ENCODE measurements around the gene APBA3.

The APBA3 gene

GRCh38 chr19:3725640-3726310 is 35.7 kb downstream of the APBA3 start:
- Histone ChIP-seq H3K27ac (no peak overlapping the region), H3K4me3 (no peak overlapping the region)

- Histone ChIP-seq H3K4me3 (no peak overlapping the region), H3K27ac (no peak overlapping the region)
These were observed 36.4 kb downstream of the APBA3 start for GRCh38 chr19:3725121-3725520.

GRCh38 chr19:3723883-3724282 is 37.6 kb downstream of the APBA3 start:
- H3K4me3 ChIP-seq: no peak overlapping the region
- H3K27ac ChIP-seq: no peak overlapping the region

GRCh38 chr19:3723110-3723488 is 38.4 kb downstream of the APBA3 start:
- Histone ChIP-seq H3K4me3 (no peak overlapping the region), H3K27ac (no peak overlapping the region)

GRCh38 chr19:3722443-3723109 is 38.9 kb downstream of the APBA3 start:
- H3K27ac ChIP-seq: no peak overlapping the region
- peak overlapping the region in 1 of 7 experiments; percentile 2 for H3K4me3 ChIP-seq

GRCh38 chr19:3721887-3722442 is 39.5 kb downstream of the APBA3 start:
- H3K4me3 ChIP-seq: peak overlapping the region in 5 of 7 experiments; percentile 0 to 26 (median 6)
- H3K27ac ChIP-seq: no peak overlapping the region

- H3K27ac ChIP-seq: no peak overlapping the region
- H3K4me3 ChIP-seq: peak overlapping the region in 5 of 7 experiments; percentile 0 to 26 (median 6)
These were observed 40.2 kb downstream of the APBA3 start for GRCh38 chr19:3721131-3721886.

GRCh38 chr19:3720349-3720917 is 41.1 kb downstream of the APBA3 start:
- H3K4me3 ChIP-seq: no peak overlapping the region
- no peak overlapping the region for H3K27ac ChIP-seq

- no peak overlapping the region for H3K27ac ChIP-seq
- no peak overlapping the region for H3K4me3 ChIP-seq
These were observed 41.6 kb downstream of the APBA3 start for GRCh38 chr19:3719868-3720267.

GRCh38 chr19:3716147-3716668 is 45.3 kb downstream of the APBA3 start:
- H3K27ac ChIP-seq: no peak overlapping the region
- no peak overlapping the region for H3K4me3 ChIP-seq

GRCh38 chr19:3712663-3713611 is 48.6 kb downstream of the APBA3 start:
- peak overlapping the region in 2 of 21 experiments; percentile 34 to 38 for H3K27ac ChIP-seq
- no peak overlapping the region for H3K4me3 ChIP-seq

- no peak overlapping the region for H3K27ac ChIP-seq
- H3K4me3 ChIP-seq: no peak overlapping the region
These were observed 51.2 kb downstream of the APBA3 start for GRCh38 chr19:3710265-3710812.

GRCh38 chr19:3708207-3708931 is 53.1 kb downstream of the APBA3 start, which contains the start of gene TJP3:
Gene TJP3, plus strand, starts transcription at chr19:3708384. Its CDS starts 20,049 bp downstream, at chr19:3728433.
- Histone ChIP-seq H3K27ac (peak within 1 kb of the TSS in 6 of 21 experiments; percentile 2 to 58 (median 45)), H3K4me3 (peak within 1 kb of the TSS in 1 of 7 experiments; percentile 26)

- H3K27ac ChIP-seq: peak overlapping the region in 2 of 21 experiments; percentile 2 to 58
- no peak overlapping the region for H3K4me3 ChIP-seq
These were observed 53.7 kb downstream of the APBA3 start for GRCh38 chr19:3707868-3708206.

GRCh38 chr19:3701200-3701599 is 60.3 kb downstream of the APBA3 start:
- H3K4me3 ChIP-seq: no peak overlapping the region
- H3K27ac ChIP-seq: no peak overlapping the region
